HepG2 (cell line): ENCODE results near the gene PLVAP. TPM values are rescaled to one million over a fixed set of nuclear protein-coding genes. Genes with fewer than 3 reads are reported as not detected.

Experiments
- ATAC-seq: fragments of 200-7000 bp; cut with Tn5 transposase; 3 replicates; pipeline ENCODE4 v1.9.1; 2020; ENCODE audit warnings: mild to moderate bottlenecking, moderate library complexity
- BruUV-seq: library from RNA; stranded (reverse); fragments of 400-500 nt; replicated peaks from 2 replicates; lab custom pipeline; 2021; lab: Mats Ljungman, UMichigan
- CTCF ChIA-PET: fragments of 300-600 bp; formaldehyde crosslinking; extraction: SDS; loops from one replicate; lab custom pipeline; 2021; ENCODE audit warnings: low total read pairs, inconsistent platforms, low intra/inter-chr PET ratio; lab: Yijun Ruan, JAX
- POLR2A ChIA-PET: fragments of 350-600 bp; sonication (Branson Sonifier 250); formaldehyde crosslinking; loops from one replicate; lab custom pipeline; 2020; ENCODE audit warnings: antibody characterized with exemption, inconsistent platforms; lab: Yijun Ruan, JAX
- DNase-seq: peaks from one replicate; pipeline ENCODE4 v3.0.0-alpha.2; 2015; ENCODE audit warnings: low spot score
- FAIRE-seq: peaks from 3 replicates; lab custom pipeline; 2011; peaks lifted over from hg19 to GRCh38; lab: Jason Lieb, UNC
- H2AFZ ChIP-seq: one replicate; pipeline ENCODE4 v1.6.1; 2011; ENCODE audit warnings: low read length, inconsistent platforms
- H3K27ac ChIP-seq: fragments of 300-600 bp; 3 replicates; pipeline ENCODE4 v1.8.0; 2011; ENCODE audit warnings: mixed run types, mild to moderate bottlenecking, mixed read lengths, low read length, inconsistent platforms; ENCODE audit not compliant: insufficient read depth; ENCODE audit errors: extremely low read length
- H3K27me3 ChIP-seq, 2 experiments: fragments of 200-600 bp in 1 of 2; 2 replicates in 1 of 2; 3 replicates in 1 of 2; pipeline versions ENCODE4 v1.6.0 to v1.8.0; 2011; ENCODE audit warnings: low read length in 2 of 2, mild to moderate bottlenecking in 2 of 2, moderate library complexity in 2 of 2, inconsistent platforms in 1 of 2; ENCODE audit not compliant: insufficient read depth in 2 of 2, control insufficient read depth in 1 of 2
- H3K36me3 ChIP-seq, 2 experiments: fragments of 200-600 bp in 1 of 2; replicated peaks in 1 of 2; 2 replicates in 1 of 2; 3 replicates in 1 of 2; pipeline versions ENCODE4 v1.5.1 to v1.8.0; 2011; ENCODE audit warnings: low read length in 2 of 2, inconsistent platforms in 1 of 2; ENCODE audit not compliant: insufficient read depth in 2 of 2, control insufficient read depth in 1 of 2
- H3K4me1 ChIP-seq: 2 replicates; pipeline ENCODE4 v1.5.1; 2012; ENCODE audit warnings: low read length, inconsistent platforms; ENCODE audit not compliant: insufficient read depth
- H3K4me2 ChIP-seq: 2 replicates; pipeline ENCODE4 v1.6.0; 2011; ENCODE audit warnings: low read depth, low read length, inconsistent platforms
- H3K4me3 ChIP-seq, 3 experiments: fragments of 200-600 bp in 1 of 3; sonication (generic), shearing (Covaris generic) in 1 of 3; replicated peaks in 1 of 3; 2 replicates each; pipeline ENCODE4 v1.5.1; 2011 to 2016; ENCODE audit warnings: low read length in 3 of 3, inconsistent platforms in 2 of 3, low read depth in 2 of 3, mild to moderate bottlenecking in 2 of 3, control low read depth in 1 of 3, mixed read lengths in 1 of 3; ENCODE audit not compliant: insufficient read depth in 1 of 3
- H3K79me2 ChIP-seq: one replicate; pipeline ENCODE4 v1.6.1; 2011; ENCODE audit warnings: low read length, inconsistent platforms; ENCODE audit not compliant: insufficient read depth
- H3K9ac ChIP-seq: 2 replicates; pipeline ENCODE4 v1.6.0; 2011; ENCODE audit warnings: mild to moderate bottlenecking, low read depth, low read length, inconsistent platforms; ENCODE audit not compliant: insufficient read depth
- H3K9me3 ChIP-seq: 2 replicates; pipeline ENCODE4 v1.5.1; 2012; ENCODE audit warnings: mild to moderate bottlenecking, low read length
- H4K20me1 ChIP-seq: 2 replicates; pipeline ENCODE4 v1.6.0; 2011; ENCODE audit warnings: inconsistent platforms, mild to moderate bottlenecking, low read length, moderate library complexity; ENCODE audit not compliant: insufficient read depth
- CENPT ChIP-seq: sonication (generic); formaldehyde crosslinking; IDR thresholded peaks from 2 replicates; pipeline ENCODE4 v1.8.0; 2022; ENCODE audit warnings: low read depth, mild to moderate bottlenecking, moderate library complexity, missing genetic modification reagents
- DNMT3B ChIP-seq: conservative IDR thresholded peaks from 2 replicates; pipeline ENCODE4 v1.6.1; 2016; ENCODE audit warnings: missing biosample characterization, control low read depth
- HMGXB4 ChIP-seq, 2 experiments: sonication (generic) in 1 of 2; formaldehyde crosslinking in 1 of 2; IDR thresholded peaks; 2 replicates each; pipeline versions ENCODE4 v1.4.0 to v1.6.1; 2018 to 2020; ENCODE audit warnings: missing genetic modification reagents in 2 of 2, borderline replicate concordance in 1 of 2, low read depth in 1 of 2, mild to moderate bottlenecking in 1 of 2, missing biosample characterization in 1 of 2
- ISX ChIP-seq: sonication (generic); formaldehyde crosslinking; conservative IDR thresholded peaks from 2 replicates; pipeline ENCODE4 v1.5.0; 2020; ENCODE audit warnings: missing genetic modification reagents
- KAT2B ChIP-seq: fragments of 150-350 bp; IDR thresholded peaks from 2 replicates; pipeline ENCODE4 v1.6.1; 2014; ENCODE audit warnings: low read depth, low read length, borderline replicate concordance
- NCOA1 ChIP-seq: sonication (generic); formaldehyde crosslinking; IDR thresholded peaks from 2 replicates; pipeline ENCODE4 v1.9.0; 2021; ENCODE audit warnings: missing genetic modification reagents
- REXO4 ChIP-seq: sonication (generic); formaldehyde crosslinking; IDR thresholded peaks from 2 replicates; pipeline ENCODE4 v1.8.0; 2022; ENCODE audit warnings: missing genetic modification reagents, mild to moderate bottlenecking, borderline replicate concordance
- RFX5 ChIP-seq: IDR thresholded peaks from 2 replicates; pipeline ENCODE4 v1.6.1; 2011; ENCODE audit warnings: low read depth, low read length, improper control_type of control experiment
- TEAD2 ChIP-seq: sonication (generic); formaldehyde crosslinking; IDR thresholded peaks from 2 replicates; pipeline ENCODE4 v1.9.0; 2021; ENCODE audit warnings: missing genetic modification reagents
- TFE3 ChIP-seq: IDR thresholded peaks from 2 replicates; pipeline ENCODE4 v1.6.1; 2016
- ZBTB33 ChIP-seq: sonication (generic); formaldehyde crosslinking; IDR thresholded peaks from 2 replicates; pipeline ENCODE4 v1.4.0; 2020; ENCODE audit warnings: missing genetic modification reagents
- ZBTB37 ChIP-seq: sonication (generic); formaldehyde crosslinking; IDR thresholded peaks from 2 replicates; pipeline ENCODE4 v1.4.0; 2020; ENCODE audit warnings: mild to moderate bottlenecking, missing genetic modification reagents
- ZKSCAN8 ChIP-seq: IDR thresholded peaks from 2 replicates; pipeline ENCODE4 v1.6.1; 2016; ENCODE audit warnings: borderline replicate concordance, missing genetic modification reagents, missing compliant biosample characterization
- ZNF776 ChIP-seq: sonication (generic); formaldehyde crosslinking; IDR thresholded peaks from 2 replicates; pipeline ENCODE4 v1.4.0; 2020; ENCODE audit warnings: mild to moderate bottlenecking, missing genetic modification reagents
- WGBS: methylation state at CpG from one replicate; pipeline ENCODE4 v1.1.6; 2017; ENCODE audit warnings: low lambda C conversion rate; 5-methylcytosine and 5-hydroxymethylcytosine counted together
- in situ Hi-C: cut with HindIII; loops from 2 replicates; pipeline ENCODE4 v1.10.0; 2017; ENCODE audit warnings: low pct_unique_long_range_greater_than_20kb; ENCODE audit not compliant: extremely low pct_ligation_motif_present
- intact Hi-C: fragments of 100-400 bp; cut with micrococcal nuclease; formaldehyde crosslinking; loops from one replicate; pipeline ENCODE4 v1.10.0; 2022; ENCODE audit not compliant: unreplicated experiment
- polyA plus RNA-seq, 8 experiments: library from polyadenylated mRNA; depleted of rRNA in 3 of 8; stranded (reverse) in 7 of 8; unstranded in 1 of 8; fragments of >200 nt; fragmentation: Illumina TruSeq in 4 of 8; extraction: Trizol in 4 of 8; gene quantifications; 2 replicates each; pipeline versions ENCODE4 v1.2.1 to v1.2.3, GENCODE V29; 2011 to 2016; ENCODE audit warnings: low read depth in 4 of 8, missing spikeins in 1 of 8, mixed read lengths in 1 of 8; ENCODE audit not compliant: insufficient read depth in 1 of 8
- total RNA-seq, 5 experiments: library from RNA; depleted of rRNA; stranded (reverse); fragments of >200 nt; fragmentation: Illumina TruSeq; extraction: Trizol; gene quantifications; 2 replicates each; pipeline ENCODE4 v1.2.3, GENCODE V29; 2016; ENCODE audit warnings: low read depth in 1 of 5

The PLVAP gene
- total and polyA plus RNA-seq, 2 of the 13 experiments (the other 11 are each of a cell fraction or from before 2014, with no cell fraction given), result 0.26 TPM; not detected in 1

GRCh38 chr19:17401628-17402027, 24.5 kb upstream of the PLVAP start:
- Histone ChIP-seq H3K27me3 (no peaks in the 10 kb centered on the region; a peak in 1 of 5 replicates), H3K9ac (no peak overlapping the region), H2AFZ (no peak overlapping the region), H3K9me3 (no peaks in the 10 kb centered on the region), H3K4me2 (no peak overlapping the region), H3K79me2 (peaks cover 23% of the 10 kb centered on the region), H4K20me1 (no peaks in the 10 kb centered on the region; the same call in 1 of the 2 replicates), H3K27ac (no peak overlapping the region), H3K36me3 (peaks cover 0 to 8% of the 10 kb centered on the region in 2 experiments; a peak in 3 of 5 replicates), H3K4me1 (peaks cover 13% of the 10 kb centered on the region), H3K4me3 (no peak overlapping the region)
- TF ChIP-seq ZBTB37 (no peak), ZKSCAN8 (no peak), RFX5 (no peak), ZBTB33 (CRISPR knock-in tag) (no peak), TEAD2 (CRISPR knock-in tag) (no peak), CENPT (CRISPR knock-in tag) (no peak), ISX (CRISPR knock-in tag) (no peak), DNMT3B (CRISPR knock-in tag) (no peak), KAT2B (no peak), TFE3 (CRISPR knock-in tag) (no peak), ZNF776 (CRISPR knock-in tag) (no peak), HMGXB4 (CRISPR knock-in tag; IDR thresholded peaks at IDR 0.05; ENCODE audit: borderline replicate concordance in 1 of 2, low read depth in 1 of 2) (no peak), REXO4 (CRISPR knock-in tag) (no peak), NCOA1 (CRISPR knock-in tag) (no peak)
- ATAC-seq, result no peak
- no peak for DNase-seq
- POLR2A ChIA-PET, result no interaction called here
- 97% methylated on average over 6 of the region's 6 CpGs for WGBS
- no TSS peak for BruUV-seq
- FAIRE-seq, result no peak
- intact Hi-C loops, result no loop called here
- in situ Hi-C loops, result no loop called here
- CTCF ChIA-PET, result no interaction called here
